Uterus (tissue), 2 donors: ENCODE results near the gene IQSEC2.

ENCODE experiments used
- CTCF ChIP-seq, 4 experiments: fragments of 200-600 bp in 2 of 4; fragments of 450-650 bp in 2 of 4; sonication (generic) in 2 of 4; IDR thresholded peaks; one replicate each; pipeline ENCODE4 v1.5.1; 2016 to 2019; ENCODE audit warnings: antibody characterized with exemption in 4 of 4, mild to moderate bottlenecking in 2 of 4, moderate library complexity in 1 of 4
- POLR2A ChIP-seq, 2 donors: fragments of 450-650 bp; IDR thresholded peaks; one replicate each; pipeline ENCODE4 v1.6.1; 2016; ENCODE audit warnings: antibody characterized with exemption in 2 of 2, mild to moderate bottlenecking in 1 of 2, moderate library complexity in 1 of 2

GRCh38 chrX:53241558-53241957 lies 39.8 kb downstream of the IQSEC2 start:
- TF ChIP-seq CTCF (IDR thresholded peaks at IDR 0.05) (no peak), POLR2A (IDR thresholded peaks at IDR 0.05) (no peak)
